Measurements from ENCODE around the gene CUL1. TPM values are rescaled to one million over a fixed set of nuclear protein-coding genes. Genes with fewer than 3 reads are reported as not detected.

The CUL1 gene
- polyA plus RNA-seq, 1 donor from 2014 or later, result 77.5 TPM

DNA sequence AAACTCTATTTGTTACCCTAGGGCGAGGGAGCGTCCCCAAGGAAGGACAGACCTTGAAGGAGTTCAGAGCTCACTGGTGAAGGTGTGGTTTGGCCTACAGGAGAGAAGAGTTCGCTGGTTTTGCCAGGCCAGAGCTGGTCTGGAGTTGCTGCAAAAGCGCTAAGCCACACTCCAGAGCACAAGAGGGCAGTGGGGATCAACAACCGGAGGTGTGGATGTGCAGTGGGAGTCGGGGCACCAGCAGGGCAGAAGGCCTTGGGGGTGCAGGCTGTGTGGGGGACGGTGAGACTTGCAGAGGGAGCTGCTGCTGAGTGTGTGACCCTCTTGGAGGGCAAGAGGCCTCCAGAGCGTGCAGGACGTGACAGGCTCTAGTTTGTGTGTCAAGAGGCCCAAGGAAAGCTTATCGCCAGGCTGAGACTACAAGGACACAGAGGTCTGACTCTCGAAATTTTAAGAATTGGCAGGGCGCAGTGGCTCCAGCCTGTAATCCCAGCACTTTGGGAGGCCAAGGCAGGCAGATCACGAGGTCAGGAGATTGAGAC lies 14.3 kb upstream of the CUL1 start:
- H3K27ac ChIP-seq (ENCODE audit: low read length), result no peak overlapping the region
- H3F3A ChIP-seq (ENCODE audit: insufficient read depth, low read length, poor library complexity, severe bottlenecking), result no peaks in the 10 kb centered on the region
- no peak overlapping the region for H3K4me3 ChIP-seq (ENCODE audit: low read length)
- H4K20me1 ChIP-seq (ENCODE audit: insufficient read depth), result no peaks in the 10 kb centered on the region
- no peaks in the 10 kb centered on the region for H3K79me2 ChIP-seq (replicated peaks; ENCODE audit: insufficient read depth, low read length)
- H3K4me2 ChIP-seq (ENCODE audit: low read length), result no peak overlapping the region
- no peaks in the 10 kb centered on the region for H3K36me3 ChIP-seq (ENCODE audit: insufficient read depth, low read length)
- H3K9ac ChIP-seq (ENCODE audit: low read length), result no peak overlapping the region
- no peaks in the 10 kb centered on the region for H3K9me3 ChIP-seq (ENCODE audit: low read length)
- no peak overlapping the region for H2AFZ ChIP-seq (ENCODE audit: low read depth, low read length)
- no peaks in the 10 kb centered on the region for H3K27me3 ChIP-seq (ENCODE audit: insufficient read depth, low read depth, low read length)
- TF ChIP-seq, protein P1, sequence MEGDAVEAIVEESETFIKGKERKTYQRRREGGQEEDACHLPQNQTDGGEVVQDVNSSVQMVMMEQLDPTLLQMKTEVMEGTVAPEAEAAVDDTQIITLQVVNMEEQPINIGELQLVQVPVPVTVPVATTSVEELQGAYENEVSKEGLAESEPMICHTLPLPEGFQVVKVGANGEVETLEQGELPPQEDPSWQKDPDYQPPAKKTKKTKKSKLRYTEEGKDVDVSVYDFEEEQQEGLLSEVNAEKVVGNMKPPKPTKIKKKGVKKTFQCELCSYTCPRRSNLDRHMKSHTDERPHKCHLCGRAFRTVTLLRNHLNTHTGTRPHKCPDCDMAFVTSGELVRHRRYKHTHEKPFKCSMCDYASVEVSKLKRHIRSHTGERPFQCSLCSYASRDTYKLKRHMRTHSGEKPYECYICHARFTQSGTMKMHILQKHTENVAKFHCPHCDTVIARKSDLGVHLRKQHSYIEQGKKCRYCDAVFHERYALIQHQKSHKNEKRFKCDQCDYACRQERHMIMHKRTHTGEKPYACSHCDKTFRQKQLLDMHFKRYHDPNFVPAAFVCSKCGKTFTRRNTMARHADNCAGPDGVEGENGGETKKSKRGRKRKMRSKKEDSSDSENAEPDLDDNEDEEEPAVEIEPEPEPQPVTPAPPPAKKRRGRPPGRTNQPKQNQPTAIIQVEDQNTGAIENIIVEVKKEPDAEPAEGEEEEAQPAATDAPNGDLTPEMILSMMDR (IDR thresholded peaks at IDR 0.05; ENCODE audit: poor library complexity, severe bottlenecking), result no peak
- no peak for TF ChIP-seq MXI1 (conservative IDR thresholded peaks at IDR 0.05; ENCODE audit: poor library complexity, severe bottlenecking)
- TF ChIP-seq EZH2 (IDR thresholded peaks at IDR 0.05; ENCODE audit: borderline replicate concordance, insufficient read depth, low read length, poor library complexity, severe bottlenecking), result no peak
- no peak for TF ChIP-seq RAD21 (conservative IDR thresholded peaks at IDR 0.05)
- no peak for TF ChIP-seq SMC3 (conservative IDR thresholded peaks at IDR 0.05; ENCODE audit: poor library complexity)
- no peak for TF ChIP-seq EP300 (conservative IDR thresholded peaks at IDR 0.05; ENCODE audit: poor library complexity, severe bottlenecking)
- TF ChIP-seq, protein P2, sequence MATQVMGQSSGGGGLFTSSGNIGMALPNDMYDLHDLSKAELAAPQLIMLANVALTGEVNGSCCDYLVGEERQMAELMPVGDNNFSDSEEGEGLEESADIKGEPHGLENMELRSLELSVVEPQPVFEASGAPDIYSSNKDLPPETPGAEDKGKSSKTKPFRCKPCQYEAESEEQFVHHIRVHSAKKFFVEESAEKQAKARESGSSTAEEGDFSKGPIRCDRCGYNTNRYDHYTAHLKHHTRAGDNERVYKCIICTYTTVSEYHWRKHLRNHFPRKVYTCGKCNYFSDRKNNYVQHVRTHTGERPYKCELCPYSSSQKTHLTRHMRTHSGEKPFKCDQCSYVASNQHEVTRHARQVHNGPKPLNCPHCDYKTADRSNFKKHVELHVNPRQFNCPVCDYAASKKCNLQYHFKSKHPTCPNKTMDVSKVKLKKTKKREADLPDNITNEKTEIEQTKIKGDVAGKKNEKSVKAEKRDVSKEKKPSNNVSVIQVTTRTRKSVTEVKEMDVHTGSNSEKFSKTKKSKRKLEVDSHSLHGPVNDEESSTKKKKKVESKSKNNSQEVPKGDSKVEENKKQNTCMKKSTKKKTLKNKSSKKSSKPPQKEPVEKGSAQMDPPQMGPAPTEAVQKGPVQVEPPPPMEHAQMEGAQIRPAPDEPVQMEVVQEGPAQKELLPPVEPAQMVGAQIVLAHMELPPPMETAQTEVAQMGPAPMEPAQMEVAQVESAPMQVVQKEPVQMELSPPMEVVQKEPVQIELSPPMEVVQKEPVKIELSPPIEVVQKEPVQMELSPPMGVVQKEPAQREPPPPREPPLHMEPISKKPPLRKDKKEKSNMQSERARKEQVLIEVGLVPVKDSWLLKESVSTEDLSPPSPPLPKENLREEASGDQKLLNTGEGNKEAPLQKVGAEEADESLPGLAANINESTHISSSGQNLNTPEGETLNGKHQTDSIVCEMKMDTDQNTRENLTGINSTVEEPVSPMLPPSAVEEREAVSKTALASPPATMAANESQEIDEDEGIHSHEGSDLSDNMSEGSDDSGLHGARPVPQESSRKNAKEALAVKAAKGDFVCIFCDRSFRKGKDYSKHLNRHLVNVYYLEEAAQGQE (IDR thresholded peaks at IDR 0.05; ENCODE audit: borderline replicate concordance), result no peak
- no peak for TF ChIP-seq POLR2AphosphoS5 (IDR thresholded peaks at IDR 0.05)
- no peak for TF ChIP-seq TAF1 (IDR thresholded peaks at IDR 0.05; ENCODE audit: low read depth)
- H3K9me2 ChIP-seq (ENCODE audit: insufficient read depth, low read length), result no peaks in the 10 kb centered on the region

DNA sequence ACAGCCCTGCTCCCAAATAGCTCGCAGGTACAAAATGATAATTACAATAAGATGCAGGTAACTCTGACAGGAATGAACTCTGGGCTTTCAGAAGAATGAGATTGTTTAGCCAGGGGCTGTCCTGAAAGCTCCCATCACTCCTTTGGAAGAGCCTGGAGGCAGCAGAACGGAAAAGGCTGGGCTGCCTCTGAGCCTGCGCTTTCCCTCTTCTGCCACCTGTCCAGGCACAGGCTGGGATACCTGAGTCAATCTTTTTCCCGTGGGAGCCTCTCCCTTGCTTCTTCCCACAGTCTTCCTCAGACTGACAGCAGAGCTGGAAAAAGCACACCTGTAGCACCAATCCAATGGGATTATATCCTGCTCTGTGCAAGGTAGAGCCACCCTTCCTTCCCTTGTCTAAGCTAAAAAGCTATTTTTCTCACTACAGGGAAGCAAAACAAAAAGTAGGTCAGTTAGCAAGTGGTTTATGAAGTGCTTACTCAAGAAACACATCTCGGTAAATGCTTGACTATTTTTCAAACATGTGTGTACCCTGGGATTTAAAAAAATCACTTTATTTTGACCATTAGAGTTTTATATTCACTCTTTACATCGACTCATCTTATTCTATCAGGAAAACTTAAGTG lies 12.3 kb upstream of the CUL1 start:
- TF ChIP-seq TAF1 (IDR thresholded peaks at IDR 0.05; ENCODE audit: low read depth) (no peak), RAD21 (conservative IDR thresholded peaks at IDR 0.05) (no peak), SMC3 (conservative IDR thresholded peaks at IDR 0.05; ENCODE audit: poor library complexity) (no peak), POLR2AphosphoS5 (IDR thresholded peaks at IDR 0.05) (no peak)
- TF ChIP-seq, protein P2 (IDR thresholded peaks at IDR 0.05; ENCODE audit: borderline replicate concordance), result no peak
- TF ChIP-seq, protein P1 (IDR thresholded peaks at IDR 0.05; ENCODE audit: poor library complexity, severe bottlenecking), result no peak
- Histone ChIP-seq H3K27me3 (ENCODE audit: insufficient read depth, low read depth, low read length) (no peaks in the 10 kb centered on the region), H3K79me2 (replicated peaks; ENCODE audit: insufficient read depth, low read length) (no peaks in the 10 kb centered on the region), H3K9me2 (ENCODE audit: insufficient read depth, low read length) (no peaks in the 10 kb centered on the region), H3K9me3 (ENCODE audit: low read length) (no peaks in the 10 kb centered on the region), H4K20me1 (ENCODE audit: insufficient read depth) (no peaks in the 10 kb centered on the region), H3K36me3 (ENCODE audit: insufficient read depth, low read length) (no peaks in the 10 kb centered on the region), H3F3A (ENCODE audit: insufficient read depth, low read length, poor library complexity, severe bottlenecking) (no peaks in the 10 kb centered on the region), H3K27ac (ENCODE audit: low read length) (no peak overlapping the region), H3K4me2 (ENCODE audit: low read length) (no peak overlapping the region), H3K9ac (ENCODE audit: low read length) (no peak overlapping the region), H2AFZ (ENCODE audit: low read depth, low read length) (no peak overlapping the region), H3K4me3 (ENCODE audit: low read length) (no peak overlapping the region)
